ENCODE measurements around the gene C4orf33. TPM values are rescaled to one million over a fixed set of nuclear protein-coding genes. Genes with fewer than 3 reads are reported as not detected.

C4orf33 gene
- 9.7 and 12.3 TPM in 2 replicates for total RNA-seq

DNA sequence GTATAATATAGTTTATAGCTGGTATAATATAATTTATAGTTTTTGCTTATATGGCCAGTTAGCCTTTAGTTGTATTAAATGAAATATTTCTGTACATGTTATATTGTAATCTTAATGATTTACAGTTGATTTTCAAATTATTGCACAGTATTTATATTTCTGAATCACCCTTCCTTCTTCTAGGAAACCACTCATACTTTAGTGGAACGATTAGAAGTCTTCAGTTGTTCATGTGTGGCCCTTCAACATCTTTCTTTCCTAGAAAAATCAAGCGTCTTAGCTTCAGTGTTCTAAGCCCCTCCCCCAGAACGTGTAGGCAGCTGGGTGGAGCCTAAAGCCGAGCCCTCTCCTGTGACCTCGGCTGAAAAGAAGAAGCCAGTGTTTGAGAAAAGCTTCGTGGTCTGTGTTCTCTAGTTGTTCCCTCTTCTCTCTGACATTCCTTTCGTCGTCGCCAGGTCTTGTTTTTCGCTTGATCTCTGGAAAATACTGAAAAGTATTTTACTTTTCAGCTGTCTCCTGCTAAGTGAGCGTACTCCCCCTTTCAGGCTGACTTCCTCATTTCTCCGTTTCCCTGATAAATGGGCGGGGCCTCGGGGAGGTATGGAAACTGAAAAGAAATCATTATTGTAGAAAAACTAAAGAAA, at the start of gene C4orf33:
C4orf33 (plus strand) TSS at position 342 of the 644 bp plus-strand sequence. CDS start 6,459 bp downstream, outside the sequence.

GRCh38 chr4:129093191-129093920, 2.6 kb upstream of the C4orf33 start, which contains the start of gene SCLT1:
TSS of gene SCLT1 (minus strand) at chr4:129093539. CDS start at chr4:129093103, 436 bp downstream.

Other genes starting within 250 kb of the C4orf33 start
- 15.9 and 19.0 TPM in 2 replicates for gene SCLT1, start 2.6 kb upstream of the C4orf33 start, total RNA-seq

Measured in epithelial cell of umbilical artery (primary cell).